Lung (tissue), 13 donors: ENCODE measurements around the gene PFN2. TPM values are rescaled to one million over a fixed set of nuclear protein-coding genes. Genes with fewer than 3 reads are reported as not detected.

Experiments
- ATAC-seq: fragments of 200-7000 bp; cut with Tn5 transposase; one replicate; pipeline ENCODE4 v1.9.1; 2020; ENCODE audit warnings: moderate number of reproducible peaks; ENCODE audit not compliant: insufficient read depth, low FRiP score
- DNase-seq, 3 donors: peaks; one replicate each; pipeline ENCODE4 v3.0.0-alpha.2; 2013 to 2017
- H3K27ac ChIP-seq, 2 donors: one replicate each; pipeline ENCODE4 v1.5.1; 2013; ENCODE audit warnings: mild to moderate bottlenecking in 2 of 2, moderate library complexity in 2 of 2, control low read depth in 1 of 2, inconsistent platforms in 1 of 2, low read depth in 1 of 2, low read length in 1 of 2
- H3K27me3 ChIP-seq, 3 donors: one replicate each; pipeline ENCODE4 v1.5.1; 2013; ENCODE audit warnings: low read length in 2 of 3; ENCODE audit not compliant: control insufficient read depth in 3 of 3, insufficient read depth in 3 of 3
- H3K36me3 ChIP-seq, 4 donors: one replicate each; pipeline ENCODE4 v1.5.1; 2013; ENCODE audit warnings: low read length in 4 of 4, mild to moderate bottlenecking in 1 of 4, moderate library complexity in 1 of 4; ENCODE audit not compliant: control insufficient read depth in 4 of 4, insufficient read depth in 4 of 4
- H3K4me1 ChIP-seq, 5 donors: one replicate each; pipeline ENCODE4 v1.5.1; 2013; ENCODE audit warnings: low read length in 5 of 5, mild to moderate bottlenecking in 2 of 5, moderate library complexity in 1 of 5; ENCODE audit not compliant: control insufficient read depth in 5 of 5, insufficient read depth in 5 of 5
- H3K4me3 ChIP-seq: one replicate; pipeline ENCODE4 v1.5.1; 2013; ENCODE audit warnings: mild to moderate bottlenecking, control low read depth, moderate library complexity
- H3K9ac ChIP-seq, 2 donors: one replicate each; pipeline ENCODE4 v1.5.1; 2013; ENCODE audit warnings: low read length in 2 of 2, control low read depth in 1 of 2; ENCODE audit not compliant: insufficient read depth in 1 of 2
- H3K9me3 ChIP-seq, 4 donors: one replicate each; pipeline ENCODE4 v1.5.1; 2013; ENCODE audit warnings: low read length in 3 of 4, mild to moderate bottlenecking in 1 of 4, moderate library complexity in 1 of 4; ENCODE audit not compliant: control insufficient read depth in 4 of 4, insufficient read depth in 3 of 4
- WGBS, 2 donors: extraction: QIAGEN DNeasy Blood & Tissue Kit; methylation state at CpG; one replicate each; pipeline ENCODE4 v1.1.7; 2013; 5-methylcytosine and 5-hydroxymethylcytosine counted together
- polyA plus RNA-seq, 2 donors: library from polyadenylated mRNA; stranded (reverse); fragments of 200-250 nt; gene quantifications; one replicate each; pipeline ENCODE4 v1.2.1, GENCODE V29; 2013
- small RNA-seq: library from RNA; depleted of rRNA; stranded (forward); fragments of <200 nt; gene quantifications from one replicate; pipeline ENCODE3, GENCODE V24; 2014; ENCODE audit warnings: low replicate concordance
- total RNA-seq, 2 donors: library from RNA; depleted of rRNA in 1 of 2; stranded (reverse); fragments of >200 nt in 1 of 2; gene quantifications; one replicate each; pipeline ENCODE4 v1.2.1, GENCODE V29; 2014 to 2021
- TF ChIP-seq, protein P1 (sequence below): IDR thresholded peaks from 2 replicates; pipeline ENCODE4 v1.5.1; 2012; ENCODE audit warnings: mild to moderate bottlenecking; ENCODE audit errors: control extremely low read depth, extremely low read depth
- donor health status: control.
- donor health status: control.
- donor health status: Bipolar disorder and iron deficiency.
- donor health status: healthy.
- donor health status: DM: yes; HTN: yes; CAD: no.

PFN2 gene
- total and polyA plus RNA-seq, 4 donors = 28.1 to 91.7 (median 49.2) TPM

DNA sequence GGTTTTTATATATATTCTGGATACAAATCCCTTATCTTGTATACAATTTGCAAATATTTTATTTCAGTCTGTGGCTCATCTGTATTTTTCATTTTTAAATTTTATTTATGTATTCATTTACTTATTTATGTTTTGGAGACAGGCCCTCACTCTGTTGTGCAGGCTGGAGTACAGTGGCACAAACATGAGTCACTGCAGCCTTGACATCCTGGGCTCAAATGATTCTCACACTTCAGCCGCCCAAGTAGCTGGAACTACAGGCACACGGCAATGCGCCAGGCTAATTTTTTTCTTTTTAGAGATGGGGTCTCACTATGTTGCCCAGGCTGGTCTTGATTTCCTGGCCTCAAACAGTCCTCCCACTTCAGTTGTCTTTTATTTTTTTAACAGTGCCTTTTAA is 50.6 kb downstream of the PFN2 start:
- H3K4me3 ChIP-seq = no peak overlapping the region

DNA sequence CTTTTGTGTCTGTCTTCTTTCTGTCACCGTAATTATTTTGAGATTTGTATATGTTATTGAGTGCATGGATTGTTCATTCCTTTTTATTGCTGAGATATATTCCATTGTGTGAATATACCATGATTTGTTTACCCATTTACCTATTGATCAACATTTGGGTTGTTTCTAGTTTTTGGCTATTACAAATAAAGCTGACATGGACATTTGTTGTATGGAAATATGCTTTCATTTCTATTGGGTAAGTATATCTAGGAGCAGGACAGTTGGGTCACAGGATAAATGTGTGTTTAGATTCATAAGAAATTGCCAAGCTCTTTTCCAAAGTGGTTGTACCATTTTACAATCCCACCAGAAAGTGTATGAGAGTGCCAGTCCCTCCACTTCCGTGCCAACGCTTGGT is 51.2 kb downstream of the PFN2 start:
- Histone ChIP-seq H3K9me3 (no peaks in the 10 kb centered on the region), H3K4me3 (no peak overlapping the region), H3K36me3 (peaks cover 0 to 9% (median 4%) of the 10 kb centered on the region in 4 donors), H3K9ac (no peak overlapping the region), H3K4me1 (no peaks in the 10 kb centered on the region), H3K27me3 (no peaks in the 10 kb centered on the region), H3K27ac (no peak overlapping the region)
- WGBS, 2 donors = 98 to 99% methylated on average over 3 of the region's 3 CpGs
- TF ChIP-seq, protein P1, sequence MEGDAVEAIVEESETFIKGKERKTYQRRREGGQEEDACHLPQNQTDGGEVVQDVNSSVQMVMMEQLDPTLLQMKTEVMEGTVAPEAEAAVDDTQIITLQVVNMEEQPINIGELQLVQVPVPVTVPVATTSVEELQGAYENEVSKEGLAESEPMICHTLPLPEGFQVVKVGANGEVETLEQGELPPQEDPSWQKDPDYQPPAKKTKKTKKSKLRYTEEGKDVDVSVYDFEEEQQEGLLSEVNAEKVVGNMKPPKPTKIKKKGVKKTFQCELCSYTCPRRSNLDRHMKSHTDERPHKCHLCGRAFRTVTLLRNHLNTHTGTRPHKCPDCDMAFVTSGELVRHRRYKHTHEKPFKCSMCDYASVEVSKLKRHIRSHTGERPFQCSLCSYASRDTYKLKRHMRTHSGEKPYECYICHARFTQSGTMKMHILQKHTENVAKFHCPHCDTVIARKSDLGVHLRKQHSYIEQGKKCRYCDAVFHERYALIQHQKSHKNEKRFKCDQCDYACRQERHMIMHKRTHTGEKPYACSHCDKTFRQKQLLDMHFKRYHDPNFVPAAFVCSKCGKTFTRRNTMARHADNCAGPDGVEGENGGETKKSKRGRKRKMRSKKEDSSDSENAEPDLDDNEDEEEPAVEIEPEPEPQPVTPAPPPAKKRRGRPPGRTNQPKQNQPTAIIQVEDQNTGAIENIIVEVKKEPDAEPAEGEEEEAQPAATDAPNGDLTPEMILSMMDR = no peak
- no peak for DNase-seq
- no peak for ATAC-seq

More for the DNA sequence above, 50.6 kb downstream of the PFN2 start:
- Histone ChIP-seq H3K36me3 (peaks cover 0 to 9% (median 6%) of the 10 kb centered on the region in 4 donors), H3K9me3 (no peaks in the 10 kb centered on the region), H3K27me3 (no peaks in the 10 kb centered on the region), H3K27ac (no peak overlapping the region), H3K4me1 (no peaks in the 10 kb centered on the region), H3K9ac (no peak overlapping the region)
- ATAC-seq (no peak), DNase-seq (no peak)
- TF ChIP-seq, protein P1 = no peak
- 96 to 98% methylated on average over 3 of the region's 3 CpGs for WGBS, 2 donors

DNA sequence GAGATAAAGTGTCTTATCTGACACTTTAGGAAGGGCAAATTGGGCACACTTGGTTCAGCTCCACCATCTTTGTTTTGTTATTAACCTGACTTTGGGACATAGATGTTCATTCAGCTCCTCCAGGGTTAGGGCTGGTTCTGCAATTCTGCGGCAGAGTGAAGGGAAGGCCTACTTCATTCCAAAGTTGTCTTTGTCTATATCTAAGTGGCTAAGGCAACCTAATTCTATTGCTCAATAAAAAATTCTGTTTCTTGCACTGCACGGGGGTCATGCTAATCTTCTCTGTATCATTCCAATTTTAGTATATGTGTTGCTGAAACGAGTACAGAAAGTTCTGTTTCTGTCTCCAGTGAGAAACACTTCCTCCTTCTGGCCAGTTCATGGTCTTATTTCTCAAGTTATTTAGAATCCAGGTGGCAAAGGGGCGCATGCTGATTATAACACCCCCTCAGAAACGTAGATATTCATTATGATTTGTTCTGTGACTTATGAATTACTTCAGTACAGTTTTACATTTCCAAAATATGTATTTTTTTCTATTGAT is 53.5 kb downstream of the PFN2 start:
- Histone ChIP-seq H3K27ac (no peak overlapping the region), H3K4me1 (no peaks in the 10 kb centered on the region), H3K27me3 (no peaks in the 10 kb centered on the region), H3K36me3 (peaks cover 0 to 9% (median 3%) of the 10 kb centered on the region in 4 donors), H3K9ac (no peak overlapping the region), H3K4me3 (no peak overlapping the region), H3K9me3 (no peaks in the 10 kb centered on the region)
- DNase-seq (no peak), ATAC-seq (no peak)
- WGBS, 2 donors = 62 to 78% methylated on average over 5 of the region's 5 CpGs
- TF ChIP-seq, protein P1 = no peak

Small RNA genes within 50 kb of the gene (small RNA-seq; reads per million reads assigned to genes)
- not detected for gene RNU6-720P

Other genes with a start within 250 kb of the PFN2 start
- 10 to 100 TPM; 35.6 to 72.4 TPM for gene COMMD2, start 218.4 kb downstream of the PFN2 start, total RNA-seq
- 10 to 100 TPM; 10.1 to 23.7 TPM for gene COMMD2, start 218.4 kb downstream of the PFN2 start, polyA plus RNA-seq
- gene ANKUB1, start 178.3 kb downstream of the PFN2 start, total RNA-seq = 1 to 10 TPM; 3.5 to 6.7 TPM
- 1 to 10 TPM; 1.3 to 1.4 TPM for gene ANKUB1, start 178.3 kb downstream of the PFN2 start, polyA plus RNA-seq
- 100 to 1,000 TPM in 1 of 2 donors, 10 to 100 TPM in 1; 76.1 to 170 TPM for gene RNF13, start 157.7 kb downstream of the PFN2 start, total RNA-seq
- gene RNF13, start 157.7 kb downstream of the PFN2 start, polyA plus RNA-seq = 100 to 1,000 TPM in 1 of 2 donors, 10 to 100 TPM in 1; 56.2 to 117 TPM